Keratinocyte (primary cell): ENCODE measurements around the gene ZW10.

Source experiments
- CTCF ChIP-seq, 3 experiments: IDR thresholded peaks in 1 of 3; conservative IDR thresholded peaks in 1 of 3; optimal IDR thresholded peaks in 1 of 3; 2 replicates in 2 of 3; 3 replicates in 1 of 3; pipeline versions ENCODE3 to v1.5.1; 2011; ENCODE audit warnings: low read length in 3 of 3, mild to moderate bottlenecking in 3 of 3, moderate library complexity in 2 of 3, control low read depth in 1 of 3, inconsistent platforms in 1 of 3; ENCODE audit not compliant: insufficient read depth in 2 of 3; ENCODE audit errors: extremely low read depth in 1 of 3
- EZH2 ChIP-seq: IDR thresholded peaks from one replicate; pipeline ENCODE4 v1.6.1; 2012; ENCODE audit warnings: inconsistent platforms, mild to moderate bottlenecking, low read length, moderate library complexity

GRCh38 chr11:113802621-113803020 is 29.1 kb upstream of the ZW10 start:
- TF ChIP-seq EZH2 (no peak), CTCF (optimal IDR thresholded peaks at IDR 0.05 in 1 of 3, IDR thresholded peaks at IDR 0.05 in 1 of 3, conservative IDR thresholded peaks at IDR 0.05 in 1 of 3; ENCODE audit: extremely low read depth in 1 of 3, insufficient read depth in 2 of 3, low read length in 3 of 3) (no peak)
